OCI-LY3 (cell line): Measurements from ENCODE around the gene ITGAE.

Experiments
- H2AFZ ChIP-seq: fragments of 200-600, 300-600 bp; shearing (Covaris generic); 2 replicates; pipeline ENCODE4 v1.6.0; 2014; ENCODE audit warnings: antibody characterized with exemption, low read depth, low read length
- H3K27ac ChIP-seq: fragments of 200-600, 300-600 bp; sonication (generic); 2 replicates; pipeline ENCODE4 v1.5.1; 2014; ENCODE audit warnings: mild to moderate bottlenecking, low read length, moderate library complexity, mixed read lengths
- H3K27me3 ChIP-seq: fragments of 200-600, 300-600 bp; sonication (generic); 2 replicates; pipeline ENCODE4 v1.6.1; 2014; ENCODE audit warnings: low read depth, low read length, mixed read lengths
- H3K36me3 ChIP-seq: fragments of 200-600, 300-600 bp; sonication (generic); replicated peaks from 2 replicates; pipeline ENCODE3; 2014; ENCODE audit warnings: low read depth, low read length, mixed read lengths
- H3K4me1 ChIP-seq: fragments of 300-600, 200-600 bp; sonication (generic); 2 replicates; pipeline ENCODE4 v1.6.1; 2014; ENCODE audit warnings: low read length, mixed read lengths
- H3K4me2 ChIP-seq: fragments of 200-600, 300-600 bp; sonication (generic); 2 replicates; pipeline ENCODE4 v1.6.1; 2014; ENCODE audit warnings: low read length, mixed read lengths
- H3K4me3 ChIP-seq: fragments of 300-600, 200-600 bp; sonication (generic); 2 replicates; pipeline ENCODE4 v1.5.1; 2014; ENCODE audit warnings: antibody characterized with exemption, mild to moderate bottlenecking, low read length, moderate library complexity
- H3K79me2 ChIP-seq: fragments of 300-600, 200-600 bp; shearing (Covaris generic); 2 replicates; pipeline ENCODE4 v1.6.1; 2014; ENCODE audit warnings: mild to moderate bottlenecking, low read length, mixed read lengths
- H3K9ac ChIP-seq: fragments of 300-600, 200-600 bp; shearing (Covaris generic); 2 replicates; pipeline ENCODE4 v1.6.0; 2014; ENCODE audit warnings: mild to moderate bottlenecking, low read length, moderate library complexity
- H3K9me3 ChIP-seq: fragments of 200-600, 300-600 bp; shearing (Covaris generic); 2 replicates; pipeline ENCODE4 v1.6.1; 2014; ENCODE audit warnings: low read length, mixed read lengths; ENCODE audit not compliant: insufficient read depth
- H4K20me1 ChIP-seq: fragments of 200-600, 300-600 bp; sonication (generic); 2 replicates; pipeline ENCODE4 v1.6.1; 2016; ENCODE audit warnings: low read length, mixed read lengths; ENCODE audit not compliant: insufficient read depth
- EZH2phosphoT487 ChIP-seq: fragments of 200-600 bp; shearing (Covaris generic); IDR thresholded peaks from 2 replicates; pipeline ENCODE4 v1.6.1; 2018; ENCODE audit warnings: antibody characterized with exemption, mixed run types, low read depth
- TF ChIP-seq, protein P1 (sequence below): fragments of 200-600, 300-600 bp; sonication (generic); IDR thresholded peaks from 2 replicates; pipeline ENCODE4 v1.5.1; 2014; ENCODE audit warnings: antibody characterized with exemption, low read length, low read depth

The ITGAE gene

DNA sequence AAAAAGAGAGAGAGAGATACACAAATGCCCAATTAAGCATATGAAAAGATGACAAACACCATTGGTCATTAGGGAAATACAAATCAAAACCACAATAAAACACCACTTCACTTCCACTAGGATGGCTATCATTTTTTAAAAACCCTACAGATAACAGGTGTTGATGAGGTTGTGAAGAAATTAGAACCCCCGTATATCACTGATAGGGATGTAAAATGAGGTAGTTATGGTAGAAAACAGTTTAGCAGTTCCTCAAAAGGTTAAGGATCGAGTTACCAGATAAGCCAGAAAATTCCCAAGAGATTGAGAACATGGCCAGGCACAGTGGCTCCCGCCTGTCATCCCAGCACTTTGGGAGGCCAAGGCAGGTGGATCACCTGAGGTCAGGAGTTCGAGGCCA is 107.8 kb downstream of the ITGAE start:
- no peak overlapping the region for H2AFZ ChIP-seq
- peak overlapping the region; percentile 44 for H3K4me2 ChIP-seq

DNA sequence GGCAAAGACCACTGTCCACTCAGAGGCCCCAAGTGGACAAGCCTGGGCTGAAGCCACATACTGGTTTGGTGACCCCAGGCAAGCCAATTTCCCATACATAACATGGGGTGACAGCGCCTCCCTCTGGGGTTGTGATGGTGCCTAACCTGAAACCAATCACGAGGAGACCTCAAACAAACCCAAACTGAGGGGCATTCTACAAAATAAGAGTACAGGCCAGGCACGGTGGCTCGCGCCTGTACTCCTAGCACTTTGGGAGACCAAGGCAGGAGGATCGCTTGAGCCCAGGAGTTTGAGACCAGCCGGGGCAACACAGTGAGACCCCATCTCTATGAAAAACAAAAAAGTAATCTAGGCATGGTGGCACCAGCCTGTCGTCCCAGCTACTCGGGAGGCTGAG is 108.6 kb downstream of the ITGAE start:
- Histone ChIP-seq H3K4me1 (peaks cover 47% of the 10 kb centered on the region), H3K27me3 (no peaks in the 10 kb centered on the region), H3K27ac (no peak overlapping the region), H2AFZ (no peak overlapping the region), H3K9me3 (no peaks in the 10 kb centered on the region), H3K4me3 (no peak overlapping the region), H3K36me3 (peaks cover 21% of the 10 kb centered on the region), H3K9ac (no peak overlapping the region), H3K79me2 (peaks cover 53% of the 10 kb centered on the region), H3K4me2 (peak overlapping the region; percentile 6; the same call in 1 of the 2 replicates), H4K20me1 (peaks cover 52% of the 10 kb centered on the region)
- no peak for TF ChIP-seq EZH2phosphoT487
- TF ChIP-seq, protein P1, sequence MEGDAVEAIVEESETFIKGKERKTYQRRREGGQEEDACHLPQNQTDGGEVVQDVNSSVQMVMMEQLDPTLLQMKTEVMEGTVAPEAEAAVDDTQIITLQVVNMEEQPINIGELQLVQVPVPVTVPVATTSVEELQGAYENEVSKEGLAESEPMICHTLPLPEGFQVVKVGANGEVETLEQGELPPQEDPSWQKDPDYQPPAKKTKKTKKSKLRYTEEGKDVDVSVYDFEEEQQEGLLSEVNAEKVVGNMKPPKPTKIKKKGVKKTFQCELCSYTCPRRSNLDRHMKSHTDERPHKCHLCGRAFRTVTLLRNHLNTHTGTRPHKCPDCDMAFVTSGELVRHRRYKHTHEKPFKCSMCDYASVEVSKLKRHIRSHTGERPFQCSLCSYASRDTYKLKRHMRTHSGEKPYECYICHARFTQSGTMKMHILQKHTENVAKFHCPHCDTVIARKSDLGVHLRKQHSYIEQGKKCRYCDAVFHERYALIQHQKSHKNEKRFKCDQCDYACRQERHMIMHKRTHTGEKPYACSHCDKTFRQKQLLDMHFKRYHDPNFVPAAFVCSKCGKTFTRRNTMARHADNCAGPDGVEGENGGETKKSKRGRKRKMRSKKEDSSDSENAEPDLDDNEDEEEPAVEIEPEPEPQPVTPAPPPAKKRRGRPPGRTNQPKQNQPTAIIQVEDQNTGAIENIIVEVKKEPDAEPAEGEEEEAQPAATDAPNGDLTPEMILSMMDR: peak; percentile 16; the same call in 1 of the 2 replicates

More for the DNA sequence above, 107.8 kb downstream of the ITGAE start:
- H4K20me1 ChIP-seq: peaks cover 50% of the 10 kb centered on the region
- H3K36me3 ChIP-seq: peaks cover 21% of the 10 kb centered on the region
- H3K27ac ChIP-seq: no peak overlapping the region
- H3K4me3 ChIP-seq: peak overlapping the region; percentile 31; the same call in 1 of the 2 replicates
- H3K9me3 ChIP-seq: no peaks in the 10 kb centered on the region
- peaks cover 44% of the 10 kb centered on the region for H3K4me1 ChIP-seq
- H3K79me2 ChIP-seq: peaks cover 53% of the 10 kb centered on the region
- H3K27me3 ChIP-seq: no peaks in the 10 kb centered on the region
- TF ChIP-seq, protein P1: no peak
- no peak for TF ChIP-seq EZH2phosphoT487
- no peak overlapping the region for H3K9ac ChIP-seq

DNA sequence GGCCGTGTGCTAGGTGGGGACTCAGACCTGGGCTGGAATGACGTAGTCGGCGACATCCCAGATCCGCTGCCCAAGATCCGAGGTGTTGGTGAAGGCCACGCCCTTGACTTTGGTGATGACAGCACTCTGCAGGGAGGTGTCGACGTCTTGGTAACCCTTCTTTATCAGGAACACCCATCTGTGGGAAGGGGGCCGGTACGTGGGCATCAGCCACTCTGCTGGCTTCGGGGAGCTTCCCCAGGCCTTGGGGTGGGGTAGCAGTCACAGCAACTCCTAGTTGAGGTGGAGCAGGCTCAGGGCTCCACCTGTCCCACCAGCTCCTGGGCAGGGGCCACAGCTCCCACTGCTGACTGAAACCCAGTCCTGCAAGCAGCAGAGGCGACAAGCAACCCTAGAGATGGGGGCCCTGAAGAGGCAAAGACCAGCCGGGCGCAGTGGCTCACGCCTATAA is 109.3 kb downstream of the ITGAE start:
- Histone ChIP-seq H3K4me1 (peaks cover 44% of the 10 kb centered on the region), H3K27ac (no peak overlapping the region), H3K4me2 (no peak overlapping the region)

DNA sequence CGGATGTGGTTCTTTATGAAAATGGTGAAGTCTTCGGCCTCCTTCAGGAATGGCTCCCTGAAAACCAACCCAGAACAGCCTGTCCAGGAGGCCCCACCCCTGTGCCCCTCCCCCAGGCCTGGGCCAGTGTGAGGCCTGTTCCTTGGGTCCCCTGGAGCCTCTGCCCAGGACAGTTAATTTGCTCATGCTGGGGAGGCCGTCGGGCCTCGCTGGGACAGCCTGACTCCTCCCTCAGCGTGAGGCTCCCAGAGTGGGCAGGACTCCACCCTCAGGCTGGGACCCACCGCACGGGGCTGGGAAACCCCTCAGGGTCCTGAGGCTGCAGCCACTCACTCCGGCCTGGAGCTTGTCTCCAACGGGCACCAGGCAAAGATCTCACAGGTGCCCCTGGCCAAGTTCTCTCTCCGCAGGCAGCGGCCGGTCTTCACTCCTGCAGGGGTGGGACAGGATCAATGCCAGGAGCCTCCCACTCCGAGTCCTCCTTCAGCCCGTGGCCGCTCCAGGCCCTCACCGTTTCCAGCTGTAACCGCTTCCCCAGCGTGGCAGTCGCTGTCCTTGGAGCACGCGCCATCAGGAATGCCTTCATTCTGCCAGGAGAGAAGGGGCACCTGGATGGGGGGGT is 110.8 kb downstream of the ITGAE start:
- Histone ChIP-seq H3K4me1 (peaks cover 42% of the 10 kb centered on the region), H3K9ac (no peak overlapping the region)

More for the DNA sequence above, 109.3 kb downstream of the ITGAE start:
- H3K36me3 ChIP-seq: peaks cover 21% of the 10 kb centered on the region
- no peak for TF ChIP-seq EZH2phosphoT487
- TF ChIP-seq, protein P1: peak; percentile 16
- no peaks in the 10 kb centered on the region for H3K9me3 ChIP-seq
- H3K27me3 ChIP-seq: no peaks in the 10 kb centered on the region
- H3K79me2 ChIP-seq: peaks cover 53% of the 10 kb centered on the region
- H3K9ac ChIP-seq: no peak overlapping the region
- H4K20me1 ChIP-seq: peaks cover 52% of the 10 kb centered on the region
- H2AFZ ChIP-seq: no peak overlapping the region
- no peak overlapping the region for H3K4me3 ChIP-seq

More for the DNA sequence above, 110.8 kb downstream of the ITGAE start:
- no peak overlapping the region for H3K4me2 ChIP-seq
- H2AFZ ChIP-seq: no peak overlapping the region
- H3K79me2 ChIP-seq: peaks cover 43% of the 10 kb centered on the region
- peaks cover 52% of the 10 kb centered on the region for H4K20me1 ChIP-seq
- H3K27ac ChIP-seq: no peak overlapping the region
- no peaks in the 10 kb centered on the region for H3K9me3 ChIP-seq
- H3K36me3 ChIP-seq: peaks cover 21% of the 10 kb centered on the region
- no peaks in the 10 kb centered on the region for H3K27me3 ChIP-seq
- H3K4me3 ChIP-seq: no peak overlapping the region
- TF ChIP-seq, protein P1: no peak
- no peak for TF ChIP-seq EZH2phosphoT487
